Measurements from ENCODE around the gene ZBTB39.

- no peak for TF ChIP-seq CTCF (IDR thresholded peaks at IDR 0.05; ENCODE audit: insufficient read depth, low read length, poor library complexity, severe bottlenecking)
- TF ChIP-seq EZH2phosphoT487 (conservative IDR thresholded peaks at IDR 0.05; ENCODE audit: low read length): no peak
Measured at GRCh38 chr12:56948881-56949280, 57.5 kb downstream of the ZBTB39 start.
